Body of pancreas (tissue), 4 donors: ENCODE data around the gene METRNL.

Experiments used
- CTCF ChIP-seq, 7 experiments: fragments of 450-650 bp in 4 of 7; fragments of 200-600 bp in 3 of 7; sonication (generic) in 3 of 7; IDR thresholded peaks; one replicate each; pipeline ENCODE4 v1.5.1; 2016 to 2019; ENCODE audit warnings: antibody characterized with exemption in 7 of 7
- POLR2A ChIP-seq, 3 donors: fragments of 450-650 bp; IDR thresholded peaks; one replicate each; pipeline ENCODE4 v1.6.1; 2016; ENCODE audit warnings: antibody characterized with exemption in 3 of 3, mild to moderate bottlenecking in 2 of 3

GRCh38 chr17:83051396-83052240, 27.8 kb upstream of the METRNL start:
- peak in 3 of 7 experiments; percentile 6 to 22 (median 17) for TF ChIP-seq CTCF (IDR thresholded peaks at IDR 0.05)
- peak; percentile 81 to 91 (median 86) for TF ChIP-seq POLR2A (IDR thresholded peaks at IDR 0.05)
